ENCODE results near the gene AQP7.
"Not testable (repeated sequence)": the region's sequence is repeated elsewhere in the genome, so short reads cannot be mapped to it uniquely, and the experiment has no call there.

AQP7 gene

DNA sequence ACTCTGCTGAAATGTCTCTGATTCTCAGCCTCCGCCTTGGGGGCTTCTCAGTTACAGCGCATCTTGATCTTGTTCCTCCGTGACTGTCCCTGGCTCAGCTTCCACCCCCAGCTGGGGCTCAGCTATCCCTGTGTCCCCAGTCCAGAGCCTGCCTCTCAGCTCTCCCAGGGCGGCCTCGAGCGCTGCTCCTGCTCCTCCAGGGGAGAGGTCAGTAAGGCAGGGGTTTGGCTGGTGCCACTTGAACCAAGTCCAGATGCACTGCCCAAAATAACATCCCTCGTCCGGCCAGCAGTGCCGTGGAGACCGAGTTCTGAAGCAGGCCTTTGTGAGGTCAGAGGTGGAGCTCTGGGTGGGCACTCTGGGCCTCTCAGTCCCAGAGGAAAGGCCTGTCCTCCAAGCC, at the start of gene AQP7:
Gene AQP7, minus strand, starts transcription at position 198 of the 400 bp plus-strand sequence. CDS start 1,306 bp downstream, outside the sequence.
- DNase-seq = not testable (repeated sequence)

DNA sequence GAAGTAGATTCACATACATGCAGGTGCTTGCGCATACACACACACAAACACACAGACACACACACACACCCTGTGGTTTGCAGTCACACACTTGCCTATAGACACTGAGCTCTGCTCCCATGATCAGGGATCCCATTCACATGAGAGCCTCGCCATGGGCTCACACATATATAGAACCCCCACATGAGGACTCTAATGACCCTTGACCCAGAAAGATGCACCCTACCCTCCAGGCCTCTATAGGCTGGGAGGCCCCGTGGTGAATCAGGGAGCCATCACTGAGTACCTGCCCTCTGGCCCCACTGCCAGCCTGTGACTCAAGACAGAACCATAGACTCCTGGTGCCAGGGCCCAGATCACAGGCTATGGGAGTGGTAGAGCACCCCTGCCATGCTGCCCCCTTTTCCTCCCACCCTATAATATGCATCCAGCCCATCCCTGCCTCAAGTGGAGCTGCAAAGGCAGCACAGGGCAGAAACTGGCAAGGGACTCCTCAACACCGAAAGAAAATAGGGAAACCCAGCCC, 48.3 kb upstream of the AQP7 start:
- no peak for DNase-seq

DNA sequence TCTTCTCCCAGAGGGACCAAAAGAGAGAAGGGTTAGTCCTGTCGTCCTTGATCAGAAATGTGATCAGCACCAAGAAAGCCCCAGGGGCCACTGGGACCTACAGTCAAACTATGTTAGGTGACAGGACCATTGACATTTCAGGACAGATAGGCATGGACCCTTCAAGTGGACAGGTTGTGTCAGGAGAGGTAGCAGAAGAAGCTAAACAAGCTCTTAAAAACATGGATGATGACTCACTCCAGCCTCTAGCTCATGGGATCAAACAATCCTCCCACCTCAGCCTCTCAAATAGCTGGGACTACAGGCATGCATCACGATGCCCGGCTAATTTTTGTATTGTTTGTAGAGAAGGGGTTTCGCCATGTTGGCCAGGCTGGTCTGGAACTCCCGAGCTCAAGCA, 47.3 kb upstream of the AQP7 start:
- DNase-seq = no peak

DNA sequence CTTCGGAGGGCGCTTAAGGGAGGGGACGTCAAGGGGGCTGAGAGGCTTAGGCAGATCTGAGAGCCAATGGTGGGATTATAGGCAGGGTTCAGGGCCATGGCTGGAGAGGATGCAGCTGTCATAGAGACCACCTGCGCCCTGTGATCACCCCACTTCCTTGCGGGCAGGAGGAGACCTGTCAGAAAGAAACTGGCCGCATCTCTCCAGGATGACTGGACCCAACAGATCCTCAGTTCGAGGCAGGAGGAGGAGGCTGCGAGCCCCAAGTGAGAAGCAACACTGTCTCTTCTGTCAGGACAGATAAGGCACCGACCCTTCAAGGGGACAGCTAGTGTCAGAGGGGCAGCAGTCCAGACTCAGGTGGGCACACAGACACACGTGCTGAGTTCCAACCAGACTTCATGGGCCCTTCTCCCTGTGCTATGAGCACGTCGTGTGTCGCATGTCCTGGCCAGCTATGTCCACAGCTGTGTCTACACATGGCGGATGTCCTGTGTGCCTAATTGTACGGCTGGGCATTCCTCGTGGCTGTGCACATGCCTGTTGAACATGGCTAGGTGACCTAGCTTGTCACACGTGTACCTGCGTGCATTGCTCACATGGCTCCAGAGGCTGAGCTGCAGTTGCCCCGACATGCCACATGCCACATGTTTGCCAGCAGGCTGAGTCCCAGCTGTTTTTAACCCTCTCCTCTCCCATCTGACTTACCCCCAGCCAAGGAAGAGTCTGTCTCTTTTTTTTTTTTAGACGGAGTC, 45.6 kb upstream of the AQP7 start:
- DNase-seq = no peak

DNA sequence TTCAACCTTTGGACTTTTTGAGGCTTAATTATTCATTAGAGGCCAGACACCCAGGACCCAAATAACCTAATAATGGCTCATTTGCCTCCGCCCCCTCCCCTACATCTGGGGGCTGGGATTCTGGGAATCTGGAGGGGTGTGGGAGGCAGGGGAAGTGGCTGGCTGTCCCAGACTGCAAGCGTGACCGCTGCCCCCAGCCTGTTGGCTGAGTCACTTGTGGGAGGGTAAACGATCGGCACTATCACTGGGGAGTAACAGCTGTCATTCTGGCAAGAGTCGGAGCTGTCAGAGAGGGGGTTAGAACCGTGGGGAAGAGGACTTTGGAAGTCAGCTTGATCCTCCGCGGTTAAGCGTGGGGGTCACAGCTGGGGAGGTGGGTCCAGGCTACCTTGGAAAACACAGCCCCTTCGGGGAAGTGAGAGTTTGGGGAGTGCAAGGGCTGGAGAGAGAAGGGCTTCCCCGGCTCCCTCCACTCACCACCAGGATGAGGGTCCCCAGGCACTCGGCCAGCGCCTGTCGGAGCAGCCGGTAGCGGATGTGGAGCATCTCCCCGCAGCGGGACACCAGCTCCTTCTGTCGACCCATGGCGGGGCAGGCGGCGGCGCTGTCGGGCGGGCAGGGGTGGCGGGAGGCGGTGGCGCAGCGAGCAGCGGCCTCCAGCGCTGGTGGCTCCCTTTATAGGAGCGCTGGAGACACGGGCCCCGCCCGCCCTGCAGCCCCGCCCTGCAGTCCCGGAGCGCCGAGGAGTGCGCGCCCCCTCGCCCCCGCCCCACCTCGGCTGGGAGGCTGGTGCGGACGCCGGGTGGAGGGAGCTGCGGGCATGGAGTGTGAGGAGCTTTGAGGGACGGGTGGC, 44.8 kb upstream of the AQP7 start, which contains the start of gene AQP3:
Gene AQP3, minus strand, starts transcription at position 648 of the 853 bp plus-strand sequence. Its CDS starts 63 bp downstream, at position 585.
- DNase-seq = peak; percentile 67

DNA sequence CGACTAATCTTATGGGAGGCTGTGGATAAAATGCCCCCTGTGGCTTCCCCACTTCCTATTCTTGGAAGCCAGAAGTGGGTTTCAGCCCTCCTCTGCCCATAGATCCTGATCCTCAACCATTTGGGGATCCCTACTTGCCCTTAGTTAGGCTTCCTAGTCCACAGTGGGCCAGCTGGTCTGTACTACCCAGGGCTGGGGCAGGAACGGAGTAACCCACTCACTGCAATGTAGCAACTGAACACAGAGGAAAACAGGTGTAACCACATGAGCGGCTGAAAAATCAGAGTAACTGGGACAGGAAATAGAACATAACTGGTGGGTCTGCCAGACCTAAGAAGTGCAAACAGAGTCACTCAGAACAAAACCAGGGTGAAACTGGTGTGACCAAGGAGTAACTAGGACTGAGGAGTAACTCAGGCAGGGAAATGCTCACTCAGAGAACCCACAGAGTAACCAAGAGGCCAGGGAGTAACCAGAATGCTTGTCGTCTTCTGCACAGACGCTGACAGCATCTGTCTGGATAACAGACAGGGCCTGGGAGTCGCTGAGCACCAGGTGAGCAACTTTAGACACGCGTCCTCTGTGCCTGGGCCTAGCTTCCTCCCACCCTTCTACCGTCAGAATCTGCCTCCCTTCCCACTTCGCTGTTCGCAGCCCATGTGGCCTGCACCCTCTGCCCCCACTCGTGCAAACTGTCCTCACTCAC, 44.0 kb upstream of the AQP7 start:
- DNase-seq = peak; percentile 37

DNA sequence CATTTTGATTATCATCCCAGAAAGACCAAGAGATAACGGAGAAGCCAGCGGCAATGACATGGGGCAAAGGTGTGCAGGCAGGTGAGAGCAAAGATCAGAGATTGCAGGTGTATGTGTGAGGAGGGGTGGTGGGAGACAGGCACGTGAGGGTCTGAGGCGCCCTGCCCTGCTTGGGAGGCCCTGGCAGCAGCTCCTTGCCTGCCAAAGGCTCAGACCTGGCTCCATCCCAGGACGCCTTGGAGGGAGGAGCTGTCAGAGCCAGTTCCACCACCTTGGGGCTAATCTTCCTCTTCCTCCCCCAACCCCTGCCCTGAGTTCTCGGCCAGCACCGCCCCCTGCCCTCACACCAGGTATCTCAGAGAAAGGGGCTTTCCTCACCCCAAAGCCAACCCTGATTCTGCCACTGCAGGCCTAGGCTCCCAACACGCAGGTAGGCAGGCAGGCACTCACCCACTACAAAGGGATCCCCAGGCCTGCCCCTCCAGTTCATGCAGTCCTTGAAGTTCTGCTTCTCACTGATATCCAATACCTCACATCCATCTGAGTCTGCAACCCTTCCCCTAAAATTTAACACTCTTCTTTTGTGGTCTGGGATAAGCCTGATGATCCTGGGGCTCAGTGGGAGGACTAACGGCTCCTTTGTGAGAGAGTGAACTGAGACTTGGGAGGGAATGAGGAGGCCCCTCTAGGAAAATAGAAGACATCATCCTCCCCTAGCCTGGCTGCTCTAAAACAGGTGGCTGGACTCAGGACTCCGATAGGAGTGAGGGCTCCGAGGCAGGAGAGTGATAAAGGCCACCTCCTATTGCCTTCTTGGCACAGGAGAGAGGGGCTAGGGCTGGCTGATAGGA, 43.2 kb upstream of the AQP7 start:
- DNase-seq = no peak

DNA sequence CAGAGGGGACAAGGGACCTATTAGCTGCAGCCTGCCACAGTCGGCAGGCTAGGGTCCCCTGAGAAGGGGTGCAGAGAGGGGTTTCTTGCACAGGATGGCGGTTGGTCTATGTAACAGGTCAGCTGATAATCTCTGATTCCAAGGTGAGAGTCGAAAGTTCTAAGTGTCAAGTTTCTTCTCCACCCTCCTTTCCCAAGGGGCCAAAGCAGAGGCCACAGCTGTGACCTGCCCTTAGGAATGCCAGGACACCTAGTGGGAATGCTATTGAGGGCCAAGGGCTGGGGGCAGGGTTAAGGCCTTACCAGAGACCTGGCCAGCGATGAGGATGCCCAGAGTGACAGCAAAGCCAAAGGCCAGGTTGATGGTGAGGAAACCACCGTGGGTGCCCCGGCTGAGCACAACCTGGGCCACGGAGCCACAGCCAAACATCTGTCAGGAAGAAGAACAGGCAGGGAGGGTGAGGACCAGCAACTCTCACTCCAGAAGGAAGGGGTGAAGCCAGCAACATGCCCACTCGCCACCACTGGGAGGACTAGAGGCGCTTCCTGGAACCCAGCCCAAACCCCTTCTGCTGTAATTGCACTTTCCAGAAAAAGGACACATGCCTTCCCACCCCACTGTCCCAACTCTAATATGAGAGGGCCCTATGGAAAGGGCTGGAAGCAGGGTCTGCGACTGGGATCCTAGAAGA, 41.2 kb upstream of the AQP7 start:
- no peak for DNase-seq

DNA sequence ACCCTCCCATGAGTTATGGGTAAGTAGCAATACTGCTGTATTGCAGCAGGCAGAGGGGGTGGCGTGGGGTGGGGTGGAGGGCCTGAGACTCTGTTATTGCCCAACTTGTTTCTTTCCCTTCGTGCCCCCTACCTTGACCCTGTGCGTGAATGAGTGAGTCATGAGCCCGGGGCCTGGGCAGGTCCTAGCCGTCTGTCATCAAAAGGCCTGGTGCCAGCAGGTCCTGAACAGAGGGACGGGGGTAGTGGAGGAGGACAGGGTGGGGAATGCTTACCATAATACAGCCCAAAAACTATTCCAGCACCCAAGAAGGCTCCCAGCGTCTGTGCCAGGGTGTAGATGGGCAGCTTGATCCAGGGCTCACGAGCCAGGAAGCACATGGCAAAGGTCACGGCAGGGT, 40.7 kb upstream of the AQP7 start:
- DNase-seq = no peak

DNA sequence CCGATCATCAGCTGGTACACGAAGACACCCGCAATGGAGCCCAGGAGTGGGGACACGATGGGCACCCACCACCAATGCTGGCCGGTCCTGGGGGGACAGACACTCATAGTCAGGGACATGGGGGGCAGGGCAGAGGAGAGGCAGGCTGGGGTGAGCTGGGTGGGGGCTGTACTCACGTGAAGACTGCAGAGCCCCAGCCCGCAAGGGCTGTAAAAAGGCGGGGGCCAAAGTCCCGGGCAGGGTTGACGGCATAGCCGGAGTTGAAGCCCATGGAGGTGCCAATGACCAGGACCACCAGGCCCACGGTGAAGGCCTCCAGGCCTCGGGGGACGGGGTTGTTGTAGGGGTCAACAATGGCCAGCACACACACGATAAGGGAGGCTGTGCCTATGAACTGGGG, 39.8 kb upstream of the AQP7 start:
- no peak for DNase-seq

DNA sequence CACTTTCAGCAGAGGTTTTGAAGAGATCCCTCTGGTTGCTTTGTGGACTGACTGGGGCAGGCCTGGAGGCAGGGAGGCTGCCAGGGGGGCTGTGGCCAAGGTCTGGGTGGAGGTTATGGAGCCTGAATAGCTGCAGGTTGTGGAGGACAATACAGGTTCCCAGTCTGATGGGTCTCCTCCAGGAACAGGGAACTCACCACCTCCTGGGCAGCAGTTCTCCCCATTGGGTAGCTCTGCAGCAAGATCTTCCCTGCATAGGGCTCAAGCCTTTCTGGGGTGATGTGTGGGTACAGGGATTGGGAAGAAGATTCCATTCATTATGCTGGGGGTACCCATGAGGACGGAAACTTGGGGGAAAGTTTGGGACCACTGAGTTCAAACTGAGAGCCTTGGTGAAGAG, 38.2 kb upstream of the AQP7 start:
- no peak for DNase-seq

DNA sequence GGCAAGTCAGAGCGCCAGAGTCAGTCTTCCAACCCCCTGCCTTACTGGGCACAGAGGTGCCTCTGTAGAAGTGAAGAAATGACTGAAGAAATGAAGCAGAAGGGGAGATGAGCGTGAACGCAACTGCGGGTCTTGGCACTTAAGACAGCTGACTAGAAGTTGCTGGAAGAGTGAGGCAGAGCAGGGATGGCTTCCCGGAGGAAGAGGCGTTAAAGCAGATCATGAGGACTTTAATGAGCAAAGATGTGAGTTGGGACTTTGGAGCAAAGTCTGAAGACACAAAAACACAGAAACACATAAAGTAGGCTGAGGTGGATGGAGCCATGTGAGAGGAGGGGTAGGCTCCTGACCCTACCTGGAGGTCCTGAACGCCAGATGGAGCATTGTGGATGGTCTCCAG, 37.8 kb upstream of the AQP7 start:
- DNase-seq = no peak

DNA sequence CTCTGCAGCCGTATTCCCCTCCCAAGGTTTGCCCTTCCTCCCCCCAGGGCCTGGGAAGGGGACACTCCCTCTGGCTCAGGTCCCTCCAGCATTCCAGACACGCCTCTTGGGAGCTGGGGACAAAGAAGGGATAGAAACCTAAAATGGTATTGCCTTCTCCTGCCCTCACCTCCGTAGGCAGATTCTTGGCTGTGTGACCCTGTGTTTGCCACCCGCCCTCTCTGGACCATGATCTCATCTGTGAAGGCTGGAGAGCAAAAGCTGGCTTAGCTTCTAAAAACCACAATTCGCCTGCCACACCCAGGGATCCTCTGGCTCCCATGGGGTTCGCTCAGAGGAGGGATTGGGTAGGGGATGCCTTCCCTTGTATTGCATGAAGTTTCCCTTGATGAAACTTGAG, 37.4 kb upstream of the AQP7 start:
- no peak for DNase-seq

DNA sequence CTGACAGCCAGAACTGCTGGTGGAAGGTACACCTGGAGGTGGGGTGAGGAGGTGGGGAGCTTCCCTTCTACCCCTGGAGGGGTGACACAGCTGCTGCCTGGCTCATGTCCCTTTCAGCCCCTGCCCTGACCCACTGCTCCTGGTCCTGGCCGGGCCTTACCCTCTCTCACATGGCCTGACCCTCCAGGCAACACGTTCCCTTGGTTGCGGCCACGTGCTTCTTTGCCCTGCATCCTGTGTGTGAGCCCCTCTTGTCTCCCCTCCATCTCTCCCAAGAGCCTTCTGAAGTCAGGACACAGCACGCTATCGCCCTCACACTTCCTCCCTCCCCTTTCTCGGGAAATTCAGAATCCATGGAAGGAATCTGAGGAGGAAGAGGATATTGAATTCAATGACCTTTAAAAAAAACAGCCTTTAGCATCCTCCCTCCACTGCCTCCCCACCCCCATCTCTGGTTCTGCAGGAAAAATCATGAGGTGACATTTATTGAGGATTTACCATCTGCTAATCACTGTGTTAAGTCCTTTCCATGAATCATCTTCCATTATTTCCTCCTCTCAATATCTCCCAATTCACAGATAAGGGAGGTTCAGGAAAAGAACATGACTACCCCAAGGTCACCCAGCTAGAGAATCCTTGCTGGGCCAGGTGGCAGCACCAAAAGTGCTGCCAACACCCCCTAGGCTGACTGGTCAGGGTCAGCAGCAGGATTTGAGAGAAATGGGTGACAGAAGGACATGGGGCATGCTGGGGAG, 36.7 kb upstream of the AQP7 start:
- DNase-seq = no peak

DNA sequence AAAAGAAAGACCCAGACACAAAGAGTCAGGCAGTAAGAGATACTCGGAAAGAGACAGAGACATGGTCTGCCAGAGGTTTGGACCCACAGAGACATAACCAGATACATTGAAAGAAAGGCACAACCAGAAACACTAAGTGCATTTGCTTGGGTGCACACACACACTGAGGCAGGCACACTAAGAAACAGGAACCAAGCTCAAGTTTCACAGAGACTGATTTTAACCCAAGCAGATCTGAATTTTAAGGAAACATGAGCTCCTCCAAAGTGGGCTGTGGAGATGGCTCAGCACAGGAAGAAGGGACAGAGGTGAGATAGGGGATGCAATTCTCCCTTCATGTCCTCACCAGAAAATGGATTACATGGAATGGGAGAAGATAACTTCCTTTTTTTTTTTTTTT, 35.5 kb upstream of the AQP7 start:
- no peak for DNase-seq

DNA sequence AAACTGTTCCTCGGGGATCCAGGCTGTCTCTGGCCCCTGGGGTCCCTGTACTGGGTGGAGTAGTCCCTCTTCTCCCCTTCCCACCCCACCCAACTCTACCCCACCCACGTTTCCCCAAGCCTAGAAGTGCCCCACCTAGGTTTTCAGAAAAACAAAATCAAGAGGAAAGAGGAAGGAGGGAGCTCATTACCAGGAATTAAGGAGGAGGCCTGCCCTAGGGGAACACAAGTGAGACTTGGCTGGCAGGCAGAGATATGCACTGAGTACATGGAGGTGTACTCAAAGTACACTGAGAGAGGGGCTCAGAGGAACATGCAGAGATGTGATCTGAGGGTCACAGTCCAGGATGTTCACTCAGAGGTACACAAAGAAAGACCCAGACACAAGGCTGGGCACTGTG, 34.8 kb upstream of the AQP7 start:
- DNase-seq = no peak

DNA sequence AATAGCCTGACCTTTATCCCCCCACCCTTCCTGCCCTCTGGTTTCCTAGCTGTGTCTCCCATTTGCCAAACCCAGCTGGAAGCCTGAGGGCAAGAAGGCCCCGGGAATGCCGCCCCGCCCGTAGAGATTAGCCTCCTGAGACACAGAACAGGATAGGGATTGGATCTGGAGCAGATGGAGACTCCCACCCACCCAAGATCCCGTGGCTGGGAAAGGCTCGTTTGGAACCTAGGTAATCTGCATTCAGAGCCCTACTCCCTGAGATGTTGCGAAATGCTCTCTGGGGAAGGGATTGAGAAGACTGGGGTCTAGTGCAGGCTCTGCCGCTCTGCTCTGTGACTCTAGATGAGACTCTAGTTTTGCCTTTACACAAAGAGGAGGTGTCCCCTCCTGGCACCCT, 34.1 kb upstream of the AQP7 start:
- DNase-seq = no peak

DNA sequence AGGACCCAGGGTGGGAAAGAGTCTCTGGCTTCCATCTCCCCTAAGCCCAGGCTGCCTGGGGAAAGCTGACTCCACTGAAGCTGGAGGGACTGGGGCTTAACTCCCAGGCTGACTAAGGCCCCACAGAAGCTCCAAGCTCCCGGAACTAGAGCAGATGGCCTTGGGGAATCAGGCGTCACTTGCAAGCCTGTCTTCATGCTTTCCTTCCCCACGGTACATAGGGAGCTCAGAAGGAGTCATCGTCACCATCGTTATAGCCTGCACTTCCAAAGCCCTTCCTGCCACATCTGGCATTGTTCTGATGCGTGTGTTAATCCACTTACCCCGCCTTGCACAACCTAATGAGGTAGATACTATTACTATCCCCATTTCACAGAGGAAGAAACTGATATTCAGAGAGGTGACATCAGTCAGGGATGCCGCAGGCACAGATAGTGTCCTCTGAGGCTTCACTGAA, 33.5 kb upstream of the AQP7 start:
- no peak for DNase-seq

DNA sequence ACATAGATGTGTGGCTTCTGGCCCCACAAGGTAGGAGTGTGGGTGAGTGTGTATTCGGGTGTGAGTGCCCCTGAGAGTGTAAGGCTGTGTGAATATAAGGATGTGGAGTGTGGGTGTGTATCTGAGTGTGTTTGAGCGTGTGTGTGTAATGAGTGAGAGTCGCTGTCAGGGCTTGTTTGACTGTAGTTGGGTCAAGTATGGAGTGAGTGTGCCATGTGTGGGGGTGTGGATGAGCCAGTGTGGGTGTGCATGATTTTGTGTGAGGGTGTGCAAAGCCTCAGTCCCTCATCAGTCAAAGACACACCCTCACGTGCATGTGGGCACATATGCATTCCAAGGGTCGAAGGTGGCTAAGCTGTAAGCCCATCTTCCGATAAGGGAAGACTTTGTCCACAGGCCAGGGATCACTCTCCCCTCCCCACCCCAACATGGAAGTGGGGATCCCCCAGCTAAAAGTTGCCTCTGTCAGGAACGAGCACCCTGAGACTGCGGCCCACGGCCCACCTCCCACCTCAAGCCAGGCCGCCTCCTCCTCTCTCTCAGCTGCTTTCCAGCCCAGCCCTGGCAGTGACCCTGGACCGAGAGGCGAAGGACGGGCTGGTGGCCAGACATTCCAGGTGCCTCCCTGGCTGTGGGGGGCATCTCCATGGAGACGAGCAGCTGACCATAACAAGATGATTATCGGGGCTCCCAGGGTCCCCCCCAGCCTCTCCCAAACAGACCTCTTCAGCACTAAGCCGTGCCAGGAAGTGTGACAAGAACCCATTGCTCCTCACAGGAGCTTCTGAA, 32.1 kb upstream of the AQP7 start:
- DNase-seq = no peak

DNA sequence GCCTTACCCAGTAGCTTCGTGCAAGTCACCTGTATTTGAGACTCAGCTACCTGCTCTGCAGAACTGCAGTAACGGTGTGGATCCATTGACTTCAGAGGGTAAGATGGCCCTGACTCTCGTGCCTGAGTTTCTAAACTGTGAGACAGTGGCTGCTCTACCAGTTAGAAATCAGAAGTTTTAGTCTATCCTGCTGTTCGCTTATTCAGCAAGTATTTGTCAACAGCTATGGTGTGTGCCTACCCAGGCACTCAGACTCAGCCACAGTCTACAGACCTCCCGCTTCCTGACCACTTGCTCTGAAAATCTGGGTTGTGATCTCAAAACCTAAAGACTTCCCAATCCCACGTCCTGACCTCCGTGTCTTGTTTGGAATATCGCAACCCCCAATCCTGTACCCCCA, 31.5 kb upstream of the AQP7 start:
- DNase-seq = no peak

Data from activated CD8-positive, alpha-beta memory T cell treated with anti-CD3 and anti-CD28 coated beads, Interleukin-2, amount 50 U/mL, for 4 hours (primary cell).